ENCODE data around the gene TNFRSF12A. TPM values are rescaled to one million over a fixed set of nuclear protein-coding genes. Genes with fewer than 3 reads are reported as not detected.

TNFRSF12A gene
- polyA plus RNA-seq, 2 of the 4 experiments (the other 2 are of a cell fraction), result 111 to 314 TPM

- no peak for TF ChIP-seq BHLHE40 (IDR thresholded peaks at IDR 0.05; ENCODE audit: low read depth, low read length)
- no peak for TF ChIP-seq ATOH8 (CRISPR knock-in tag; IDR thresholded peaks at IDR 0.05; ENCODE audit: low read depth)
- TF ChIP-seq JUN (IDR thresholded peaks at IDR 0.05), result no peak
- no peak for TF ChIP-seq CHD4 (IDR thresholded peaks at IDR 0.05; ENCODE audit: borderline replicate concordance)
- no peak for TF ChIP-seq FOSB (CRISPR knock-in tag; IDR thresholded peaks at IDR 0.05)
- no peak for TF ChIP-seq RFX5 (IDR thresholded peaks at IDR 0.05)
- TF ChIP-seq RCOR1 (IDR thresholded peaks at IDR 0.05; ENCODE audit: low read depth, low read length), result no peak
- no peak for TF ChIP-seq ESRRA (IDR thresholded peaks at IDR 0.05; ENCODE audit: borderline replicate concordance, low read length)
- no peak for TF ChIP-seq RAD21 (conservative IDR thresholded peaks at IDR 0.05 in 1 of 2, IDR thresholded peaks at IDR 0.05 in 1 of 2)
- TF ChIP-seq CHD2 (IDR thresholded peaks at IDR 0.05; ENCODE audit: low read length, partially characterized antibody), result no peak
- no peak for TF ChIP-seq CTCF (IDR thresholded peaks at IDR 0.05)
- TF ChIP-seq POLR2A (IDR thresholded peaks at IDR 0.05; ENCODE audit: low read length), result no peak
- no peak for TF ChIP-seq PHF8 (IDR thresholded peaks at IDR 0.05; ENCODE audit: borderline replicate concordance, low read depth)
- TF ChIP-seq EHMT2 (IDR thresholded peaks at IDR 0.05; ENCODE audit: low read depth), result no peak
- TF ChIP-seq CBX2 (IDR thresholded peaks at IDR 0.05; ENCODE audit: borderline replicate concordance, low read depth), result no peak
- ATAC-seq, result no peak
- 71% methylated on average over 6 of the region's 6 CpGs for WGBS (ENCODE audit: missing lambda C conversion rate)
- no peak for DNase-seq (ENCODE audit: low read depth in 1 of 2, low spot score in 1 of 2)
- no peak for FAIRE-seq
- peaks cover 15% of the 10 kb centered on the region; the same call in 1 of the 3 replicates for H3K4me1 ChIP-seq
- CTCF ChIA-PET, result interaction anchor here (0.6 to 3.3 kb wide), 12 partner anchors 7 to 109 kb away, joined by 3 to 13 read pairs (median 6); no protein-coding TSS in a partner anchor
- H3K4me3 ChIP-seq, result no peak overlapping the region
- H3K4me2 ChIP-seq, result no peak overlapping the region
- H3K9me3 ChIP-seq, result no peaks in the 10 kb centered on the region
- POLR2A ChIA-PET, result interaction anchor here (1.3 kb wide), 1 partner anchor 72 kb away, joined by 3 read pairs; no protein-coding TSS in a partner anchor
- H3K27ac ChIP-seq, result no peak overlapping the region
Observed at GRCh38 chr16:2977440-2977839, 42.7 kb upstream of the TNFRSF12A start.

DNA sequence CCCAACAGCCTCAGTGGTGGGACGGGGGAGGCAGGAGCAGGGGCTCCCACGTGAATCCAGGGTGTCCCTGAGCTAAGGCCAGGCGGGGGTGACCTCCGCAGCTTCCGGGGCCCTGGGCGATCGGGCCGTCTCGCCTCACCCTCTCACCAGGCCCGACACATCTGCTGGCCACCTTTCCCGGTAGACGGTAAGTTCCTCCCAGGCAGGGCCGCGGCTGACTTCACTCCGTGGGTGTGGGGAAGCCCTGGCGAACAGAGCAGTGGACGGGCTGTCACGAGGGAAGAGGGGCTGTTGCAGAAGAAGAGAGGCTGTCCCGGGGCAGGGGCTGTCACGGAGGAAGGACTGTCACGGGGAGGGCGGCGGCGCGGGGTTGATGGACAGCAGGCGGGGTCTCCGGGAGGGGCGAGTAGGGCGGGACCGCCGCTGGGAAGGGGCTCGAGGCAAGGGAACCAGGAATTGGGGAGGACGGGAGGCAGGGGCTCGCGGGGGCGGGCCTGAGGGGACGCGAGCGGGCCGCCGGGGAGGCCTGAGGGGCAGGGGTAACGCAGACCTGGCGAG lies 40.4 kb upstream of the TNFRSF12A start:
- peaks cover 18% of the 10 kb centered on the region; the same call in 2 of the 3 replicates for H3K4me1 ChIP-seq
- 4% methylated on average over 24 of the region's 43 CpGs for WGBS (ENCODE audit: missing lambda C conversion rate)
- ChIA-PET CTCF (interaction anchor here (1.4 to 3.9 kb wide), 4 partner anchors 8 to 21 kb away, joined by 4 to 27 read pairs (median 13); partner anchors contain the start of gene PAQR4), POLR2A (interaction anchor here (0.8 to 2.2 kb wide), 4 partner anchors 7 to 41 kb away, joined by 3 to 13 read pairs (median 6); partner anchors contain the start of genes KREMEN2, PAQR4 and TNFRSF12A)
- peak overlapping the region; percentile 71 for H3K4me3 ChIP-seq
- H3K4me2 ChIP-seq, result peak overlapping the region; percentile 85
- TF ChIP-seq PBX3 (IDR thresholded peaks at IDR 0.05) (0 out of 2 replicates have a peak, but pooled peaks have one; percentile 16), RARB (CRISPR knock-in tag; IDR thresholded peaks at IDR 0.05) (no peak)
- DNase-seq (ENCODE audit: low read depth in 1 of 2, low spot score in 1 of 2) (no peak), ATAC-seq (peak; percentile 14 to 37; a peak in 3 of 6 replicates), FAIRE-seq (no peak)
- H3K9me3 ChIP-seq, result no peaks in the 10 kb centered on the region
- H3K27ac ChIP-seq, result peak overlapping the region; percentile 91 to 95
